Left forelimb (tissue), 1 donor: ENCODE data around the gene KLHL25.

ENCODE experiments used
- DNase-seq: peaks from one replicate; pipeline ENCODE4 v3.0.0-alpha.2; 2018; ENCODE audit warnings: low spot score

KLHL25 gene

GRCh38 chr15:85717212-85717611 is 77.5 kb downstream of the KLHL25 start:
- no peak for DNase-seq

GRCh38 chr15:85716261-85716660 is 78.5 kb downstream of the KLHL25 start:
- no peak for DNase-seq

GRCh38 chr15:85711580-85712192 is 83.0 kb downstream of the KLHL25 start:
- no peak for DNase-seq

GRCh38 chr15:85710340-85710842 is 84.3 kb downstream of the KLHL25 start:
- no peak for DNase-seq
